Stimulated activated naive CD8-positive, alpha-beta T cell treated with anti-CD3 and anti-CD28 coated beads, Interleukin-15, Interleukin-2, amounts not matched to agents 100 ng/mL and 50 ng/mL, for 24 hours (primary cell): ENCODE results near the gene TULP4.
A peak's percentile ranks its signal among the peaks of the same experiment; 100 is the strongest.

Experiments
- H3K27ac Mint-ChIP-seq: one replicate; pipeline ENCODE4 v1.8.0; 2021; ENCODE audit warnings: mild to moderate bottlenecking, mixed read lengths
- H3K27me3 Mint-ChIP-seq: one replicate; pipeline ENCODE4 v1.8.0; 2021; ENCODE audit warnings: mixed read lengths
- H3K36me3 Mint-ChIP-seq: one replicate; pipeline ENCODE4 v1.8.0; 2021; ENCODE audit warnings: low read depth, mixed read lengths
- H3K4me1 Mint-ChIP-seq: one replicate; pipeline ENCODE4 v1.8.0; 2021; ENCODE audit warnings: low read depth, mixed read lengths
- H3K4me3 Mint-ChIP-seq: one replicate; pipeline ENCODE4 v1.8.0; 2021; ENCODE audit warnings: mild to moderate bottlenecking, mixed read lengths
- H3K9me3 Mint-ChIP-seq: one replicate; pipeline ENCODE4 v1.8.0; 2021; ENCODE audit warnings: mixed read lengths

TULP4 gene

GRCh38 chr6:158501360-158502262, 189.3 kb downstream of the TULP4 start:
- Mint-ChIP-seq H3K4me3 (no peak overlapping the region), H3K36me3 (peaks cover 25% of the 10 kb centered on the region), H3K4me1 (no peaks in the 10 kb centered on the region), H3K9me3 (no peaks in the 10 kb centered on the region), H3K27me3 (no peaks in the 10 kb centered on the region), H3K27ac (no peak overlapping the region)

GRCh38 chr6:158502263-158502950, 190.1 kb downstream of the TULP4 start:
- Mint-ChIP-seq H3K4me1 (no peaks in the 10 kb centered on the region), H3K36me3 (peaks cover 25% of the 10 kb centered on the region), H3K27ac (no peak overlapping the region)

GRCh38 chr6:158503222-158503621, 191.0 kb downstream of the TULP4 start:
- Mint-ChIP-seq H3K27me3 (no peaks in the 10 kb centered on the region), H3K4me3 (no peak overlapping the region), H3K9me3 (no peaks in the 10 kb centered on the region), H3K36me3 (peaks cover 29% of the 10 kb centered on the region), H3K4me1 (no peaks in the 10 kb centered on the region), H3K27ac (no peak overlapping the region)

More at GRCh38 chr6:158502263-158502950, 190.1 kb downstream of the TULP4 start:
- no peaks in the 10 kb centered on the region for H3K27me3 Mint-ChIP-seq
- H3K9me3 Mint-ChIP-seq = no peaks in the 10 kb centered on the region
- H3K4me3 Mint-ChIP-seq = no peak overlapping the region

GRCh38 chr6:158503846-158504245, 191.6 kb downstream of the TULP4 start:
- Mint-ChIP-seq H3K27me3 (no peaks in the 10 kb centered on the region), H3K27ac (no peak overlapping the region), H3K36me3 (peaks cover 25% of the 10 kb centered on the region), H3K4me1 (no peaks in the 10 kb centered on the region), H3K9me3 (no peaks in the 10 kb centered on the region), H3K4me3 (no peak overlapping the region)

GRCh38 chr6:158505194-158505593, 192.9 kb downstream of the TULP4 start:
- Mint-ChIP-seq H3K9me3 (no peaks in the 10 kb centered on the region), H3K4me1 (no peaks in the 10 kb centered on the region), H3K4me3 (no peak overlapping the region), H3K27ac (no peak overlapping the region), H3K27me3 (no peaks in the 10 kb centered on the region), H3K36me3 (peaks cover 20% of the 10 kb centered on the region)

GRCh38 chr6:158506601-158507000, 194.3 kb downstream of the TULP4 start:
- Mint-ChIP-seq H3K9me3 (no peaks in the 10 kb centered on the region), H3K36me3 (peaks cover 13% of the 10 kb centered on the region), H3K27ac (no peak overlapping the region), H3K4me3 (no peak overlapping the region), H3K27me3 (no peaks in the 10 kb centered on the region), H3K4me1 (no peaks in the 10 kb centered on the region)

GRCh38 chr6:158507174-158507573, 194.9 kb downstream of the TULP4 start:
- no peak overlapping the region for H3K4me3 Mint-ChIP-seq
- H3K9me3 Mint-ChIP-seq = no peaks in the 10 kb centered on the region
- H3K4me1 Mint-ChIP-seq = no peaks in the 10 kb centered on the region
- peaks cover 12% of the 10 kb centered on the region for H3K36me3 Mint-ChIP-seq
- H3K27me3 Mint-ChIP-seq = no peaks in the 10 kb centered on the region
- no peak overlapping the region for H3K27ac Mint-ChIP-seq

- Mint-ChIP-seq H3K4me3 (no peak overlapping the region), H3K27me3 (no peaks in the 10 kb centered on the region), H3K9me3 (no peaks in the 10 kb centered on the region), H3K4me1 (peaks cover under 1% of the 10 kb centered on the region), H3K27ac (no peak overlapping the region), H3K36me3 (peaks cover 12% of the 10 kb centered on the region)
These were observed 196.2 kb downstream of the TULP4 start for GRCh38 chr6:158508450-158508849.

- peaks cover 11% of the 10 kb centered on the region for H3K4me1 Mint-ChIP-seq
- peaks cover 12% of the 10 kb centered on the region for H3K36me3 Mint-ChIP-seq
These were observed 197.2 kb downstream of the TULP4 start for GRCh38 chr6:158509465-158509864.

GRCh38 chr6:158512809-158513208, 200.5 kb downstream of the TULP4 start:
- Mint-ChIP-seq H3K36me3 (peaks cover 5% of the 10 kb centered on the region), H3K4me1 (peaks cover 22% of the 10 kb centered on the region), H3K9me3 (no peaks in the 10 kb centered on the region), H3K27me3 (peaks cover 11% of the 10 kb centered on the region), H3K27ac (no peak overlapping the region), H3K4me3 (no peak overlapping the region)

More at GRCh38 chr6:158509465-158509864, 197.2 kb downstream of the TULP4 start:
- Mint-ChIP-seq H3K9me3 (no peaks in the 10 kb centered on the region), H3K4me3 (no peak overlapping the region), H3K27ac (no peak overlapping the region), H3K27me3 (no peaks in the 10 kb centered on the region)

- H3K9me3 Mint-ChIP-seq = no peaks in the 10 kb centered on the region
- H3K4me3 Mint-ChIP-seq = no peak overlapping the region
- H3K4me1 Mint-ChIP-seq = peaks cover 30% of the 10 kb centered on the region
- no peak overlapping the region for H3K27ac Mint-ChIP-seq
- peaks cover 18% of the 10 kb centered on the region for H3K27me3 Mint-ChIP-seq
- no peaks in the 10 kb centered on the region for H3K36me3 Mint-ChIP-seq
These were observed 201.9 kb downstream of the TULP4 start for GRCh38 chr6:158514176-158514575.

GRCh38 chr6:158514991-158515390, 202.7 kb downstream of the TULP4 start:
- H3K4me3 Mint-ChIP-seq = no peak overlapping the region
- peaks cover 30% of the 10 kb centered on the region for H3K4me1 Mint-ChIP-seq
- H3K27ac Mint-ChIP-seq = no peak overlapping the region
- peaks cover 24% of the 10 kb centered on the region for H3K27me3 Mint-ChIP-seq
- H3K36me3 Mint-ChIP-seq = no peaks in the 10 kb centered on the region
- H3K9me3 Mint-ChIP-seq = no peaks in the 10 kb centered on the region

GRCh38 chr6:158516098-158516497, 203.8 kb downstream of the TULP4 start:
- no peaks in the 10 kb centered on the region for H3K9me3 Mint-ChIP-seq
- no peaks in the 10 kb centered on the region for H3K36me3 Mint-ChIP-seq
- H3K27me3 Mint-ChIP-seq = peaks cover 29% of the 10 kb centered on the region
- H3K27ac Mint-ChIP-seq = no peak overlapping the region
- peaks cover 30% of the 10 kb centered on the region for H3K4me1 Mint-ChIP-seq
- H3K4me3 Mint-ChIP-seq = no peak overlapping the region

GRCh38 chr6:158517038-158517437, 204.8 kb downstream of the TULP4 start:
- Mint-ChIP-seq H3K27ac (no peak overlapping the region), H3K27me3 (peaks cover 29% of the 10 kb centered on the region), H3K9me3 (no peaks in the 10 kb centered on the region), H3K36me3 (no peaks in the 10 kb centered on the region), H3K4me3 (no peak overlapping the region), H3K4me1 (peaks cover 30% of the 10 kb centered on the region)

GRCh38 chr6:158517581-158517980, 205.3 kb downstream of the TULP4 start:
- no peak overlapping the region for H3K27ac Mint-ChIP-seq
- peaks cover 29% of the 10 kb centered on the region for H3K27me3 Mint-ChIP-seq
- peak overlapping the region; percentile 45 for H3K4me3 Mint-ChIP-seq
- no peaks in the 10 kb centered on the region for H3K36me3 Mint-ChIP-seq
- H3K4me1 Mint-ChIP-seq = peaks cover 30% of the 10 kb centered on the region
- H3K9me3 Mint-ChIP-seq = no peaks in the 10 kb centered on the region
